HL-60/S4 treated with phorbol 12-myristate 13-acetate at 8.2 ng/mL for 4 days and 3 days (cell line): ENCODE data around the gene OR2A14.
"Not testable (repeated sequence)": the region's sequence is repeated elsewhere in the genome, so short reads cannot be mapped to it uniquely, and the experiment has no call there.

Source experiments
- in situ Hi-C: fragments of 300-500 bp; cut with MboI; formaldehyde crosslinking; loops from 2 replicates; pipeline ENCODE4 v1.15.0; 2022; ENCODE audit warnings: low sequenced_read_pairs

The OR2A14 gene, protein sequence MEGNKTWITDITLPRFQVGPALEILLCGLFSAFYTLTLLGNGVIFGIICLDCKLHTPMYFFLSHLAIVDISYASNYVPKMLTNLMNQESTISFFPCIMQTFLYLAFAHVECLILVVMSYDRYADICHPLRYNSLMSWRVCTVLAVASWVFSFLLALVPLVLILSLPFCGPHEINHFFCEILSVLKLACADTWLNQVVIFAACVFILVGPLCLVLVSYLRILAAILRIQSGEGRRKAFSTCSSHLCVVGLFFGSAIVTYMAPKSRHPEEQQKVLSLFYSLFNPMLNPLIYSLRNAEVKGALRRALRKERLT

DNA sequence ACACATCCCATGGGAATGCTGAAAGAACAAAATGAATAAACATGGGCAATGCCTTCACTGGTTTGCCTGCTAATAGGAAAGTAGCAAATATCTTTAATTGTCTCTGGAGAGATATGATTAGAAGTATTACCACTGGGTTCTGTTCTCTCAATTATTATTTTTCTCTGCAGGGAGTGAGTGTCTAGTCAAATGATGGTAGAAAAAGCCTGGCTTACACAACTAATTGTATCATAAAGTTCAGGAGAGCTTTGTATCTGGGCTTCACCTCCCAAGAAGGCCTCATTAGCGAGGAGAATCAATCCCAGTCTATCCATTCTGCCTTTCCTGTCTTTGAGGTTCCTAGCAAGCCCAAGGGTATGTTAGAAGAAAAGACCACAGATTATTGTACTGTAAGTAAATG, at the start of gene OR2A14:
TSS of gene OR2A14 (plus strand) at position 301 of the 400 bp plus-strand sequence. CDS start 5,937 bp downstream, outside the sequence.
- in situ Hi-C loops = no loop called here

DNA sequence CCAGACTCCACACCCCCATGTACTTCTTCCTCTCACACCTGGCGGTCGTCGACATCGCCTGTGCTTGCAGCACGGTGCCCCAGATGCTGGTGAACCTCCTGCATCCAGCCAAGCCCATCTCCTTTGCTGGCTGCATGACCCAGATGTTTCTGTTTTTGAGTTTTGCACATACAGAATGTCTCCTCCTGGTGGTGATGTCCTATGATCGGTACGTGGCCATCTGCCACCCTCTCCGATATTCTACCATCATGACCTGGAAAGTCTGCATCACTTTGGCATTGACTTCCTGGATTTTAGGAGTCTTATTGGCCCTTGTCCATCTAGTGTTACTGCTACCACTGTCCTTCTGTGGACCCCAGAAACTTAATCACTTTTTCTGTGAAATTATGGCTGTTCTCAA, 48.6 kb upstream of the OR2A14 start:
- in situ Hi-C loops = no loop called here

DNA sequence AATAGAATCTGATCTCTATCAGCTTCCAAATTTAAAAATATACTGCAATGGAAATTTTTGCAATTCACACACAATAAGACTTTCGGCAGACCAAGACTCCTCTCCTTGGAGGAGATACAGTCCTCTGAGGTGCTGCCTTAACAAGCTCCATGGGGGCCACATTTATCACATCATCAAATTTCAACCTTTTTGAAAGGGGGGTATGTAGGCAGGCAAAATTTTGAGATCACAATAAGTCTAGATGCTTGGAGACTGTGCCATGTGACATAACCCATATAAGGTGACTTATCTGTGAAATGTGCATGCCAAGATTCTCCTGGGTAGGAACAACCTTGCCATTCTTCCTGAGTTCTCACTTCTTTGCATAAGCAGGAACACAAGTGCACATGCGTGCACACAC, 37.0 kb upstream of the OR2A14 start, which contains the start of gene OR2A12:
TSS of gene OR2A12 (plus strand) at position 301 of the 400 bp plus-strand sequence. CDS start 8,830 bp downstream, outside the sequence.
- in situ Hi-C loops = no loop called here

DNA sequence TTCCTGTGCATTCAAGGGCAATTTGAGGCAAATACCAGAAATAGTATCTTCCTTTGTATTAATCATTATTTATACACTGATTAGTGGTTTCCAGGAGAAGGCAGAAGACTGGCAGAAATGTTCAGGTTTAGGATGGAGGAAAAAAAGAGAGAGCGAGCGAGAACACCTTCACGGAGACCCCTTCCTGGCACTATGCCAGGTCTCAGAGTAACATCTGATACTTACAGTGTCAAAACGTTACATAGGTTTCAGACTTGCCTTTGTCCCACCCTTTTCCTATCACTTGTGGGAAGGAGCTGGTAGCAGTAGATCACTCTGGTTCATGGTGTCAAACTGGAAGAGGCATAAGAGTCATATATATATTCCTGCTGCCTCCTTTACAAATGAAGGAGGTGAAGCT, 36.2 kb upstream of the OR2A14 start:
- in situ Hi-C loops = no loop called here

DNA sequence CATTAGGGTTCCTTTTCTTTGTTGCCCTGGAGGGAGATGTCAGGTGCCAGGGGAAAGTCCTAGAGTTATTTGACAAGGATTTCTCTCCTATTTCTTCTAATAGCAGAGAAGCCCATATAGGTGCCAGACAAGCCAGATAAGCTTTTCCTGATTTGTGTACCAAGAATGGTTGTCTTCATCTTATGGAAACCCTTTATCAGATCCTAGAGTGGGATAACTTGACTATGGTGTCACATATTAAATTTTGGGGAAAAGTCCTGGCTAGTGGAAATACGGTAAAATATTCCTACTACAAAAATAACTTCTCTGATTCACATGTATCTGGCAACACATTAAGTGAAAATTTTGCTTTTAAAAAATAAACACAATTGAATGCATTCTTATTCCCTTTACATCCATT, 35.7 kb upstream of the OR2A14 start:
- in situ Hi-C loops = no loop called here

DNA sequence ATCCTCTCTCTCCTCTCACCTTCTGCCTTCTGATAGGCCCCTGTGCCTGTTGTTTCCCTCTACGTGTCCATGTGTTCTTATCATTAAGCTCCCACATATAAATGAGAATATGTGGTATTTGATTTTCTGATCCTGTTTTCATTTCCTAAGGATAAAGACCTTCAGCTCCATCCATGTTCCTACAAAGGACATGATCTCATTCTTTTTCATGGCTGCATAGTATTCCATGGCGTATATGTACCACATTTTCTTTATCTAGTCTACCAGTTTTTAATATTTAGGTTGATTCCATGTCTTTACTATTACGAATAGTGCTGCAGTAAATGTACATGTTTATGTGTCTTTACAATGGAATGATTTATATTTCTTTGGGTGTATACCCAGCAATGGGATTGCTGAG, 32.3 kb upstream of the OR2A14 start:
- in situ Hi-C loops = no loop called here

DNA sequence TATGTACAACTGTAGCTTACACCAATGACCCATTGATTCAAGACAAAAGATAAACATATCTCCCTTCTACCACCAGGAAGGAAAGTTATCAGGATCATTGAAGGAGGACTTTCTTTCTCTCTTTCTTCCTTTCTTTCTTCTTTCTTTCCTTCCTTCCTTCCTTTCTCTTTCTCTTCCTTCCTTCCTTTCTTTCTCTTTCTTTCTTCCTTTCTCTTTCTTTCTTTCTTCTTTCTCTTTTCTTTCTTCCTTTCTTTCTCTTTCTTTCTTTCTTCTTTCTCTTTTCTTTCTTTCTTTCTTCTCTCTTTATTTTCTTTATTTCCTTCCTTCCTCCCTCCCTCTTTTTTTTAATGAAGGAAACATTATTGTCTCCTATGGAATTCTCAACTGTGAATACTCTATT, 24.2 kb upstream of the OR2A14 start:
- in situ Hi-C loops = no loop called here

DNA sequence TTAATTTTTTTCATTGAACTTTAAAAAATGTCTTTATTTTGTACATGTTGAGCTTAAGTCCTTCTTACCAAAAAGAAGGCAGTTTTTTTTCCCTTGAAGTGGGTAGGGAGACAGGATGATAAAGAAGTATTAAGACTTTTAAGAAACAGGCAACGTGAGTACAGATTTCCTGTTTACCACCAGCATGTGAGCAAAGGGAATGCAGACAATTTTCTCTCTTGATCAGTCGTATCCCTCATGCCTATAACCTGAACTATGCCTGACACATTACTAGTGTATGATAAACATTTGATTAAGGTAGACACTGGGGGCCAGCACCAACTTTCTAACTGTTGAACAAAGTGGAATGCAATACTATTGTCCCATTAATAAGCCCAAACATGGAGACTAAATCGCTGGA, 22.4 kb upstream of the OR2A14 start:
- in situ Hi-C loops = no loop called here

DNA sequence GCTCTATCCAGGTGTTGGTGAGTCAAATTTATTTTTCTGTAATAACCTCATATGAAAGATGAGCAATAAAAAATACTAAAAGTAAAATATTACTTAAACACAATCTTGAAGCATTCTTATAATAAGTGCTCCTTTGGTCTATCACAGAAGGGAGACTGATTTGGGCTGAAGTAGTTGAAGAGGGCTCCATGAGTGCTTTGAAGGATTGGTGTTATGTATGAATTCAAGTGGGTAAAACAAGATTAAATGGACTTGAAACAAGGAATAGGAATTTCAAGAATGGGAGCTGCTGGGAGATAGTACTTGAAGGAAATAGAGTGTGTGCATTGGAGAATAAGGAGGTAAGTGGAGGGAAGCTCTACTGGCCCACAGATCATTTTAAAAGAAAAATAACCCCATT, 20.9 kb upstream of the OR2A14 start:
- in situ Hi-C loops = no loop called here

DNA sequence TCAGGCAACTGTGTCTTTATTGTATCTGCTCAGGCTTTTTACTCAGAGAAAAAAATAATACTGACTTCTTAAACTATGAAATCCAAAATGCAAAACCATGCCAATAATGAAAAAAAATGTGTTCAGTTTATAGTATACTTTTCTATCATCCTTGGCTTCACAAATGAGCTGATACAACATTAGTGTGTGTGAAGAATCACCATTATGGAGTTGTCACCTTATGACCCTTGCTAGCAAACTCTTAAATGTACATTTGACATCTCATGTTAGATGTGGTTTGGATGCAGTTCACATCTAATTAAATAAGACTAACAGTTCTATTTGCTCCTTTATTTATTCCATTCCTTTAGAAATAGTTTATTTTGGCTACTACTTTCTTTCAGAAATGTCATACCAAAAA, 17.8 kb upstream of the OR2A14 start:
- in situ Hi-C loops = no loop called here

DNA sequence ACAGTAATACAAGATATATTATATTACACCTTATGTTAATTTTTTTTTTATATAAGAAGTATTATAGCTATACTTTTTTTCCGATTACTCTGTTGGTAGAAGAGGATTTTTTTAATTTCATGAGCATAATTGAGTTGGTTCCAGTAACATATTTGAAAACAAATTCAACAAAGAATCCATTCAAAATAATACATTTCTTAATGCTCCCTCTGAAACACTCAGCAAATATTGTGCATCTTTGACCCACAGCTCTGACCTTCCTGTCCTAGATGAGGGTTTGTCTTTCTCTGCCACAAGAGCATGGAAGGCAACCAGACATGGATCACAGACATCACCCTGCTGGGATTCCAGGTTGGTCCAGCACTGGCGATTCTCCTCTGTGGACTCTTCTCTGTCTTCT, 13.7 kb upstream of the OR2A14 start, which contains the start of gene OR2A2:
TSS of gene OR2A2 (plus strand) at position 301 of the 400 bp plus-strand sequence. CDS start at position 301, 0 bp downstream.
- in situ Hi-C loops = no loop called here

DNA sequence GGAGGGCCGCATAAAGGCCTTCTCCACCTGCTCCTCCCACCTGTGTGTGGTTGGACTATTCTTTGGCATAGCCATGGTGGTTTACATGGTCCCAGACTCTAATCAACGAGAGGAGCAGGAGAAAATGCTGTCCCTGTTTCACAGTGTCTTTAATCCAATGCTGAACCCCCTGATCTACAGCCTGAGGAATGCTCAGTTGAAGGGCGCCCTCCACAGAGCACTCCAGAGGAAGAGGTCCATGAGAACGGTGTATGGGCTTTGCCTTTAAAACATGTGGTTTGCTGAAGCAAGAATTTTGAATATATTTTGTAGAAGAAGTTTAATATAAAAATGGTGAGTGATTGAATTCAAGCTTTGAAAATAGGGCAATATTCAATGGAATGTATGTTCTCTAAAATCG, 12.7 kb upstream of the OR2A14 start:
- in situ Hi-C loops = no loop called here

DNA sequence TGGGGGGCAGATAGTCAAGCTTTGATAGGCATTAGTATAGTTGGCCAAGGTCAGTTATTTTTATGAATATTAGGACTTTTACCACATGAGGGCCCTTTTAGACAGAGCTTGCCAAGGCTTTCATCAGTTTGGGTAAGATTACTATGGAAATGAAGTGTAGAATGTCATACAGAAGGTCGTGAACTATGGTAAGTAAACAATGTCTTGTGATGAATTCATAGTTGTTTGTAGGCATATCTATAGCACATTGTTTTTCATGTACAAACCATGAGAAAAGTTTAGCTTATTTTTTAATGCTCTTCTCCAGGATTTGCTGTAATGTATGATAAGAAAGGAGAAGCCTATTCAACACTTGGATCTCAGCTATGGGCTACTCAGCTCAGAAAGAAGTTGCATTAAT, 9.3 kb upstream of the OR2A14 start:
- in situ Hi-C loops = no loop called here

DNA sequence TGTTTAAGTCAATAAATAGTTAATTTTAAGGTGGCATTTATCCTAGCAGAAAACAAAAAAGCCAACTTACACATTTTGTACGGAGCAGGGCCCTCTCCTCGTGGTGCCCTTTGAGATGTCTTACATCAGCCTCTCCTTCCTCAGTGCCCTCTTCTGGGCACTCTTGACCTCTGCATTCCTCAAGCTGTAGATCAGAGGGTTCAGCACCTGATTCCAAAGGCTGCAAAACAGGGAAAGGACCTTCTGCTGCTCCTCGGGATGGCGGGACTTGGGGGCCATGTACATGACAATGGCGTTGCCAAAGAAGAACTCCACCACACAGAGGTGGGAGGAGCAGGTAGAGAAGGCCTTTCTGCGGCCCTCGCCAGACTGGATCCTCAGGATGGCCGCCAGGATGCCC, 4.6 kb upstream of the OR2A14 start:
- in situ Hi-C loops = no loop called here

DNA sequence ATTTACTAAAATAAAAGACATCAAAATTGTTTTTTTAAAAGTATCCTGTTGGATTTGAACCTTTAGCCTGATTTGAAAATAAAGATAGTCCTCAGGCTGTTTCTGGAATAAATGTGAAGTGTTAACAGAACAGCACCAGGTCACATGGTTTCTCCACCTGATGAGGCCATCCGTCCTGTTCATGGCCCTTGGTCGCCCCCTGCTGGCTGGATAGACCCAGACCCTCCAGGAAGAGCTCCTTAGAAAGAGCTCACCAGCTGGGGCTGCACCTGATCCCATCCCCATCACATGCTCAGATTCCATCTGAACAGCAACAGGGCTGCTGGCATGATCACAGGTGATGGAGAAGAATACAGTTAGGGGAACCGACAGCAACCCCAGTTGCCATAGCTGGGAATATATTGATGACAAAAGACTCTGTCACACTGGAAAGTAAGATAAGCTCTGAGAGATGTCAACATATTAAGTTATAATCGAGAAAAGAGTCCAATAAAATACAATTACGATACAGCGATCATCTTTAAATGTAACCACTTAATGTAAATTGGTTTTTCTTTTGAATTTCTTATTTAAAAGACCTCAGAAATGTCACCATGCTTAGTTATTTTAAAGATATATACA, 4.8 kb downstream of the OR2A14 start:
- in situ Hi-C loops = no loop called here

DNA sequence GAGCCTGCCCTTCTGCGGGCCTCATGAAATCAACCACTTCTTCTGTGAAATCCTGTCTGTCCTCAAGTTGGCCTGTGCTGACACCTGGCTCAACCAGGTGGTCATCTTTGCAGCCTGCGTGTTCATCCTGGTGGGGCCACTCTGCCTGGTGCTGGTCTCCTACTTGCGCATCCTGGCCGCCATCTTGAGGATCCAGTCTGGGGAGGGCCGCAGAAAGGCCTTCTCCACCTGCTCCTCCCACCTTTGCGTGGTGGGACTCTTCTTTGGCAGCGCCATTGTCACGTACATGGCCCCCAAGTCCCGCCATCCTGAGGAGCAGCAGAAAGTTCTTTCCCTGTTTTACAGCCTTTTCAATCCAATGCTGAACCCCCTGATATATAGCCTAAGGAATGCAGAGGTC, 6.6 kb downstream of the OR2A14 start:
- in situ Hi-C loops = not testable (repeated sequence)

DNA sequence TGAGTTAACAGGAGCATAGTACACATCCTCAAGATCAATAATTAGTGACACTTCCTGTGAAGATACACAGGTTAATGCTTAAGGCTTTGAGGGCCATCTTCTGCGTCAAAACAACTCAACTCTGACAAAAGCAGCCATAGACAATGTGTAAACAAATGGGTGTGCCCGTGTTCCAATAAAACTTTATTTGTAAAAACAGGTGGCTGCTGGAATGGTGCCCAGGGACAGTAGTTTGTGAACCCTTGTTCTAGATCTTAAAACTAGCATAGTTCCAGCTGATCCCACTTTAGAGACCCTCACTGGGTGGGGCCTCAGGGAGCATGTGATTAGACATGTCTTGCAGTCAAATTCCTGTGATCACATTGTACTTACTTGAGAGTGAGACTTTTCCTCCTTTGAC, 7.8 kb downstream of the OR2A14 start:
- in situ Hi-C loops = no loop called here

DNA sequence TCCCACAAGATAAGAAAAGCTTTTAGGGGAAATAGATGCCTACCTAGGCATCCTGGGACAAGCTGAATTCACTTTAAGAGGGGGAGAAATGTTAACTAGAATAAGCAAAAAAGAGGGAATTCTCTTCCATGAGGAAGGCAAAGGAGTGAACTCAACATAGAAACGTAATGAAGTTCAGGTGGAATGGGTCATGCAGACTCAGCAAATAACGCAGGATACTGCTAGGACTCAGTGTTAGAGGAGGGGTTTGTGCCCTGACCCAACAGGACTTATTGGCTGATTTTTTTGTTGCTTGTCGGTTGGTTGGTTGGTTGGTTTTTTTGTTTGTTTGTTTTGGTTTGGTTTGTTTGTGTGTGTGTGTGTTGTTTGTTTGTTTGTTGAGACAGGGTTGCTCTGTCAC, 9.3 kb downstream of the OR2A14 start:
- in situ Hi-C loops = no loop called here

DNA sequence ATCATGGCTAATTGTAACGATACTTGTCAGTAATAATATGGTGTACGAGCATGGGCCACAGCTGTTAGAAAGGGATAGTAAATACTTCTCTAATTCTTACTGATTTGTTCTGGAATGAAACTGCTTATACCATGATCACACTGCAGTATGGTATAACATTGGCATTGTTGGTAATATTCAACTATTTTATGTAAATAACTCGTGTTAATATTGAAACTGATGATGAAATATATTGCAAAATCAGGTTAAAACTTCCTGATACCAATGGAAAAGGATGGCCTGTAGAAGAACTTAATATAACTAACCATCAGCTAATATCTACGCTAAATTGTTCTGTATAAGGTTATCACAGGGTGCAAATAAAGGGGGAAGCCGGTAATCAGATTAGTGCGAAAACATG, 10.3 kb downstream of the OR2A14 start:
- in situ Hi-C loops = no loop called here

DNA sequence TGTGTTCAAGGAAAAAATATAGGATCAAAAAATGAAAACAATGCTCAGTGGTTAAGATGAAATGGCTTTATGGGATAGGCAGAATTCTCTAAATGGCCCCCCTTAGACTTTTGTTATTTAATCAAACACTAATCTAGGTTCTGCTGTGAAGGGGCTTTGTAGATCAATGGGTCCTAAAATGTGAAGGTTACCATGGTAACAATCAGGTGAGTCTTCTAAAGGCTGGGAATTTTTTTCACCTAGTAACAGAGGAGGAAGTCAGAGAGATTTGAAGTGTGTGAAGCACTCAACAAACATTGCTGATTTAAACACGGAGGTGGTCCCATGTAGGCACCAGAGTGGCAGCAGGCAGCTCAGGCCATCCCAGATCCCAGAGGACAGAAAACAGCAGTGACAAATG, 11.1 kb downstream of the OR2A14 start:
- in situ Hi-C loops = no loop called here

DNA sequence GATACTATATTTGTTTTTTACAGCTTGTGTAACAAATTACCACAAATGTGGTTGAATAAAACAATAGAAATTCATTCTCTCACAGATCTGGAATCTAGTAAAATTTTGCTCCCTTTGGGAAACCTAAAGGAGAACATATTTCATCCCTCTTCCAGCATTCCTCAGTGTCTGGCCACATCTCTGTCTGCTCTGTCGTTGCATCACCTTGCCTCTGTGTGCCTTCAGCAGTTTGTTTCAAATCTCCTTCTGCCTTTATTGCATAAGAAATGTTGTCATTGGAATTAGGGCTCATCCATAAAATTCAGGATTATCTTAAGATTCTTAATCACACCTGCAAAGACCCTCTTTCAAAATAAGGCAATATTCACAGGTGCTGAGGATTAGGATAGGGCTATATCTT, 14.5 kb downstream of the OR2A14 start:
- in situ Hi-C loops = no loop called here

DNA sequence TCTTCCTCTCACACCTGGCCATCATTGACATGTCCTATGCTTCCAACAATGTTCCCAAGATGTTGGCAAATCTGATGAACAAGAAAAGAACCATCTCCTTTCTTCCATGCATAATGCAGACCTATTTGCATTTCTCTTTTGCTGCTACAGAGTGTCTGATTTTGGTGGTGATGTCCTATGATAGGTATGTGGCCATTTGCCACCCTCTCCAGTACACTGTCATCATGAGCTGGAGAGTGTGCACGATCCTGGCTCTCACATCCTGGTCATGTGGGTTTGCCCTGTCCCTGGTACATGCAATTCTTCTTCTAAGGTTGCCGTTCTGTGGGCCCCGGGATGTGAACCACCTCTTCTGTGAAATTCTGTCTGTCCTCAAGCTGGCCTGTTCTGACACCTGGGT, 19.2 kb downstream of the OR2A14 start:
- in situ Hi-C loops = no loop called here

DNA sequence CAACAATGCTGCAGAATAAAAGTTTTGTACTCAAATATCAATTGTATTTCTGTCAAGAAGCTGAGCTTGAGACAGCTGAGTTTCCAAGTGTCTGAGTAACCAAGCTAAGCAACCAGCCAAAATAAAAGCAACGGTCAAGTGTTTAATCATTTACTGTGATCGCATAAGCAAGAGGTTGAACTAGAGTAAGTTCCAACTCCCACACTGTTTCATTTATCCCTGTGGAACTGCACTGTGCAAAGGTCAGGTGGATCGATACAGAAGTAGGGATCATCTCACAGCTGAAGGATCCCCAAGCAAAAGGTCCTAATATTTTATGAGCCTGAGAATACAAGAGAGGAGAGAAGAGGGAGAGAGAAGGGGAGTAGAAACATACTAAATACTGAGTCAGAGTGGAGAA, 21.4 kb downstream of the OR2A14 start:
- in situ Hi-C loops = no loop called here
